Motor neuron (in vitro differentiated cells): ENCODE data around the gene OR1S1. TPM values are rescaled to one million over a fixed set of nuclear protein-coding genes. Genes with fewer than 3 reads are reported as not detected.
"Not testable (repeated sequence)": the region's sequence is repeated elsewhere in the genome, so short reads cannot be mapped to it uniquely, and the experiment has no call there.

Source experiments
- ATAC-seq, 8 experiments: fragments of 200-7000 bp; cut with Tn5 transposase; replicated peaks in 6 of 8; 2 replicates each; pipeline ENCODE4 v1.8.0; 2021; ENCODE audit warnings: mild to moderate bottlenecking in 8 of 8, moderate library complexity in 8 of 8
- H3K27ac ChIP-seq, 2 donors: fragments of 250-450 bp; sonication (Bioruptor Pico); 2 replicates each; pipeline ENCODE4 v1.9.0; 2021; ENCODE audit warnings: antibody characterized with exemption in 2 of 2, mild to moderate bottlenecking in 2 of 2, moderate library complexity in 1 of 2
- H3K4me1 ChIP-seq, 2 donors: fragments of 250-450 bp; sonication (Bioruptor Pico); replicated peaks in 1 of 2; 2 replicates each; pipeline ENCODE4 v1.6.1; 2021; ENCODE audit warnings: antibody characterized with exemption in 2 of 2, mild to moderate bottlenecking in 2 of 2, moderate library complexity in 1 of 2
- H3K4me3 ChIP-seq, 5 donors: fragments of 250-450 bp; sonication (Bioruptor Pico); 2 replicates each; pipeline ENCODE4 v1.9.0; 2021; ENCODE audit warnings: antibody characterized with exemption in 5 of 5, mild to moderate bottlenecking in 5 of 5, moderate library complexity in 4 of 5
- WGBS, 10 experiments: fragments of 450-650 bp; shearing (Covaris generic); methylation state at CpG; one replicate each; pipeline ENCODE4 v1.0.0; 2022; 5-methylcytosine and 5-hydroxymethylcytosine counted together
- in situ Hi-C, 9 experiments: fragments of 400-800 bp; cut with MboI; loops; one replicate each; pipeline ENCODE4 v1.15.0; 2021; ENCODE audit warnings: low sequenced_read_pairs in 9 of 9, low pct_unique_long_range_greater_than_20kb in 2 of 9; ENCODE audit not compliant: unreplicated experiment in 9 of 9
- total RNA-seq, 8 experiments: library from RNA; unstranded; fragments of 300-600 nt; gene quantifications; 2 replicates each; pipeline versions ENCODE4 v1.2.3 to v1.2.4, GENCODE V29; 2022

Gene OR1S1
- under 1 TPM in 1 of 8 experiments, not detected in 7; 0.71 TPM for total RNA-seq

GRCh38 chr11:58212420-58212819, at the start of gene OR1S1:
Gene OR1S1, plus strand, starts transcription at chr11:58212720.
- ATAC-seq, H3K4me3 ChIP-seq, H3K27ac ChIP-seq, in situ Hi-C loops, H3K4me1 ChIP-seq: not testable (repeated sequence)
- no CpG with 5 or more reads among the region's 2 CpGs for WGBS, 10 experiments

- H3K4me1 ChIP-seq, result no peaks in the 10 kb centered on the region
- in situ Hi-C loops, result no loop called here
- no peak overlapping the region for H3K4me3 ChIP-seq
- H3K27ac ChIP-seq, result no peak overlapping the region
- WGBS, 10 experiments, result 20 to 100% (median 84%) methylated on average over 1 to 2 of the region's 4 CpGs; no CpG with 5 or more reads in 4 of the 10 experiments
- no peak for ATAC-seq
These were observed 48.1 kb upstream of the OR1S1 start for GRCh38 chr11:58164389-58164788.

- no peak overlapping the region for H3K27ac ChIP-seq
- in situ Hi-C loops, result no loop called here
- H3K4me1 ChIP-seq, result no peaks in the 10 kb centered on the region
- WGBS, 10 experiments, result 17 to 100% (median 52%) methylated on average over 1 of the region's 1 CpG; no CpG with 5 or more reads in 2 of the 10 experiments
- no peak overlapping the region for H3K4me3 ChIP-seq
- ATAC-seq, result no peak
These were observed 47.5 kb upstream of the OR1S1 start for GRCh38 chr11:58164990-58165389.

GRCh38 chr11:58165504-58166106, 46.9 kb upstream of the OR1S1 start:
- in situ Hi-C loops, result no loop called here

GRCh38 chr11:58177409-58178054, 35.0 kb upstream of the OR1S1 start:
- Histone ChIP-seq H3K27ac (no peak overlapping the region), H3K4me1 (no peaks in the 10 kb centered on the region), H3K4me3 (no peak overlapping the region)
- no peak for ATAC-seq
- in situ Hi-C loops, result no loop called here
- whole genome bisulfite sequencing, 10 experiments, result 3 to 100% (median 50%) methylated on average over 1 to 5 of the region's 5 CpGs

More at GRCh38 chr11:58165504-58166106, 46.9 kb upstream of the OR1S1 start:
- Histone ChIP-seq H3K4me3 (no peak overlapping the region), H3K27ac (no peak overlapping the region), H3K4me1 (no peaks in the 10 kb centered on the region)
- 0 to 100% (median 71%) methylated on average over 1 to 7 of the region's 7 CpGs; no CpG with 5 or more reads in 1 of the 10 experiments for WGBS, 10 experiments
- no peak for ATAC-seq

GRCh38 chr11:58178444-58178843, 34.1 kb upstream of the OR1S1 start:
- no peak for ATAC-seq
- Histone ChIP-seq H3K4me3 (no peak overlapping the region), H3K27ac (no peak overlapping the region), H3K4me1 (no peaks in the 10 kb centered on the region)
- in situ Hi-C loops, result no loop called here
- WGBS, 10 experiments, result 13 to 100% (median 70%) methylated on average over 1 to 6 of the region's 6 CpGs; no CpG with 5 or more reads in 1 of the 10 experiments

GRCh38 chr11:58179648-58180047, 32.9 kb upstream of the OR1S1 start:
- 27 to 100% (median 68%) methylated on average over 2 to 6 of the region's 7 CpGs; no CpG with 5 or more reads in 2 of the 10 experiments for WGBS, 10 experiments
- ATAC-seq, result no peak
- Histone ChIP-seq H3K4me3 (no peak overlapping the region), H3K27ac (no peak overlapping the region), H3K4me1 (no peaks in the 10 kb centered on the region)
- in situ Hi-C loops, result no loop called here

- Histone ChIP-seq H3K27ac (no peak overlapping the region), H3K4me1 (no peaks in the 10 kb centered on the region), H3K4me3 (no peak overlapping the region)
- in situ Hi-C loops, result no loop called here
- no peak for ATAC-seq
- WGBS, 10 experiments, result 8 to 100% (median 83%) methylated on average over 1 to 4 of the region's 4 CpGs; no CpG with 5 or more reads in 1 of the 10 experiments
These were observed 25.6 kb upstream of the OR1S1 start for GRCh38 chr11:58186938-58187337.

- Histone ChIP-seq H3K4me1 (no peaks in the 10 kb centered on the region), H3K27ac (no peak within 1 kb of the TSS), H3K4me3 (no peak within 1 kb of the TSS)
- in situ Hi-C loops, result no loop called here
- no peak for ATAC-seq
- 0 to 83% (median 77%) methylated on average over 1 to 2 of the region's 2 CpGs; no CpG with 5 or more reads in 4 of the 10 experiments for WGBS, 10 experiments
These were observed 23.8 kb upstream of the OR1S1 start, which contains the start of gene OR9Q2 for GRCh38 chr11:58188770-58189169. Gene OR9Q2, plus strand, starts transcription at chr11:58189070. Its CDS starts 1,421 bp downstream, at chr11:58190491.

GRCh38 chr11:58192229-58192628, 20.3 kb upstream of the OR1S1 start:
- in situ Hi-C loops, result no loop called here
- 0 to 58% (median 24%) methylated on average over 1 to 3 of the region's 3 CpGs; no CpG with 5 or more reads in 4 of the 10 experiments for WGBS, 10 experiments
- no peak overlapping the region for H3K4me3 ChIP-seq
- no peak overlapping the region for H3K27ac ChIP-seq
- ATAC-seq, result peak in 3 of 8 experiments; percentile 40 to 53 (median 43)
- no peaks in the 10 kb centered on the region for H3K4me1 ChIP-seq

GRCh38 chr11:58193391-58193790, 19.1 kb upstream of the OR1S1 start:
- Histone ChIP-seq H3K4me1 (no peaks in the 10 kb centered on the region), H3K27ac (no peak overlapping the region), H3K4me3 (no peak overlapping the region)
- ATAC-seq, result no peak
- in situ Hi-C loops, result no loop called here

GRCh38 chr11:58195939-58196338, 16.6 kb upstream of the OR1S1 start:
- H3K4me3 ChIP-seq, result no peak overlapping the region
- in situ Hi-C loops, result no loop called here
- ATAC-seq, result no peak
- H3K27ac ChIP-seq, result no peak overlapping the region
- H3K4me1 ChIP-seq, result no peaks in the 10 kb centered on the region
- 0 to 100% (median 80%) methylated on average over 1 to 2 of the region's 2 CpGs; no CpG with 5 or more reads in 2 of the 10 experiments for WGBS, 10 experiments

- no peak overlapping the region for H3K27ac ChIP-seq
- H3K4me1 ChIP-seq, result no peaks in the 10 kb centered on the region
- ATAC-seq, result no peak
- in situ Hi-C loops, result no loop called here
- WGBS, 10 experiments, result 0 to 75% (median 51%) methylated on average over 1 of the region's 1 CpG; no CpG with 5 or more reads in 2 of the 10 experiments
- H3K4me3 ChIP-seq, result no peak overlapping the region
These were observed 13.2 kb upstream of the OR1S1 start for GRCh38 chr11:58199271-58199670.

- no peak within 1 kb of the TSS for H3K27ac ChIP-seq
- H3K4me3 ChIP-seq, result no peak within 1 kb of the TSS
- no peak for ATAC-seq
- H3K4me1 ChIP-seq, result no peaks in the 10 kb centered on the region
- in situ Hi-C loops, result no loop called here
These were observed 8.5 kb upstream of the OR1S1 start, which contains the start of gene OR1S2 for GRCh38 chr11:58204042-58204441. Gene OR1S2, minus strand, starts transcription at chr11:58204142. Its CDS starts 0 bp downstream, at chr11:58204142.
